PFSK-1 (cell line): ENCODE results near the gene AUTS2.

Experiments
- FOXP2 ChIP-seq: optimal IDR thresholded peaks from 2 replicates; pipeline ENCODE3; 2011; ENCODE audit warnings: borderline replicate concordance, control low read depth, inconsistent platforms; ENCODE audit not compliant: insufficient read depth; ENCODE audit errors: extremely low read length, extremely low read depth
- POLR2AphosphoS5 ChIP-seq: IDR thresholded peaks from 2 replicates; pipeline ENCODE4 v1.6.1; 2012; ENCODE audit warnings: low read depth, mild to moderate bottlenecking, control low read depth, low read length, moderate library complexity
- REST ChIP-seq, 2 experiments: IDR thresholded peaks; 2 replicates each; pipeline versions ENCODE4 v1.6.1 to v1.8.0; 2011 to 2012; ENCODE audit warnings: low read depth in 2 of 2, low read length in 2 of 2, control low read depth in 1 of 2, inconsistent platforms in 1 of 2, mild to moderate bottlenecking in 1 of 2, moderate library complexity in 1 of 2; ENCODE audit not compliant: insufficient read depth in 1 of 2
- SIN3A ChIP-seq: IDR thresholded peaks from 2 replicates; pipeline ENCODE4 v1.6.1; 2012; ENCODE audit warnings: mild to moderate bottlenecking, low read length, moderate library complexity, borderline replicate concordance; ENCODE audit not compliant: insufficient read depth
- TAF1 ChIP-seq: IDR thresholded peaks from 2 replicates; pipeline ENCODE4 v1.6.1; 2012; ENCODE audit warnings: low read length, control low read depth, borderline replicate concordance; ENCODE audit not compliant: insufficient read depth

The AUTS2 gene

GRCh38 chr7:70607759-70608158, 1009.5 kb downstream of the AUTS2 start:
- TF ChIP-seq SIN3A (no peak), POLR2AphosphoS5 (no peak), REST (IDR thresholded peaks at IDR 0.05; ENCODE audit: insufficient read depth in 1 of 2, low read depth in 2 of 2, low read length in 2 of 2) (no peak), TAF1 (no peak), FOXP2 (no peak)

- TF ChIP-seq SIN3A (no peak), TAF1 (no peak), FOXP2 (no peak), POLR2AphosphoS5 (no peak), REST (IDR thresholded peaks at IDR 0.05; ENCODE audit: insufficient read depth in 1 of 2, low read depth in 2 of 2, low read length in 2 of 2) (no peak)
Measured at GRCh38 chr7:70608229-70608628, 1010.0 kb downstream of the AUTS2 start.

- TF ChIP-seq TAF1: no peak
- TF ChIP-seq POLR2AphosphoS5: no peak
- TF ChIP-seq SIN3A: no peak
- TF ChIP-seq REST (IDR thresholded peaks at IDR 0.05; ENCODE audit: insufficient read depth in 1 of 2, low read depth in 2 of 2, low read length in 2 of 2): no peak
- TF ChIP-seq FOXP2: no peak
Measured at GRCh38 chr7:70612811-70613210, 1014.5 kb downstream of the AUTS2 start.

- TF ChIP-seq POLR2AphosphoS5 (no peak), FOXP2 (no peak), SIN3A (no peak), REST (IDR thresholded peaks at IDR 0.05; ENCODE audit: insufficient read depth in 1 of 2, low read depth in 2 of 2, low read length in 2 of 2) (no peak), TAF1 (no peak)
Measured at GRCh38 chr7:70614237-70615045, 1016.2 kb downstream of the AUTS2 start.
